SK-N-SH treated with all-trans-retinoic acid at 6 μM for 48 hours (cell line): ENCODE data around the gene UNC13C.

ENCODE experiments used
- POU6F1 ChIP-seq: fragments of 250-450 bp; sonication (Bioruptor Pico); IDR thresholded peaks from 2 replicates; pipeline ENCODE4 v1.8.0; 2021; ENCODE audit warnings: low read depth, mild to moderate bottlenecking, moderate library complexity, borderline replicate concordance
- ZFP3 ChIP-seq: fragments of 250-450 bp; sonication (Bioruptor Pico); IDR thresholded peaks from 2 replicates; pipeline ENCODE4 v1.5.0; 2020; ENCODE audit warnings: mild to moderate bottlenecking, moderate library complexity

- no peak for TF ChIP-seq ZFP3 (CRISPR knock-in tag)
- no peak for TF ChIP-seq POU6F1
Measured at GRCh38 chr15:54273928-54274327, 295.7 kb downstream of the UNC13C start.
